Right renal pelvis (tissue), 4 donors: ENCODE data around the gene PHF5A. TPM values are rescaled to one million over a fixed set of nuclear protein-coding genes. Genes with fewer than 3 reads are reported as not detected.

ENCODE experiments used
- DNase-seq, 4 donors: peaks; one replicate each; pipeline ENCODE4 v3.0.0-alpha.2; 2013; ENCODE audit warnings: low read depth in 4 of 4, low spot score in 3 of 4, missing footprints in 1 of 4
- polyA plus RNA-seq, 4 donors: library from polyadenylated mRNA; unstranded; fragments of 120-200 nt; gene quantifications; one replicate each; pipeline ENCODE4 v1.2.1, GENCODE V29; 2013; ENCODE audit not compliant: insufficient read length in 4 of 4

PHF5A gene
- polyA plus RNA-seq = 10 to 100 TPM; 55.8 to 68.1 (median 58.1) TPM

GRCh38 chr22:41468381-41469217 is at the start of gene PHF5A, which contains the start of gene ACO2:
PHF5A (minus strand) TSS chr22:41468692; CDS start chr22:41468653, 39 bp downstream.
ACO2 (plus strand) TSS chr22:41469117; CDS start chr22:41469147, 30 bp downstream.
- peak; percentile 97 to 99 (median 98) for DNase-seq

GRCh38 chr22:41518048-41518347 is 49.5 kb upstream of the PHF5A start:
- no peak for DNase-seq

GRCh38 chr22:41517172-41518047 is 48.9 kb upstream of the PHF5A start:
- DNase-seq = peak in 3 of 4 donors; percentile 25 to 42 (median 35)

GRCh38 chr22:41516462-41516861 is 48.0 kb upstream of the PHF5A start:
- DNase-seq = no peak

- no peak for DNase-seq
These were observed 44.9 kb upstream of the PHF5A start for GRCh38 chr22:41513391-41513790.

GRCh38 chr22:41512421-41513194 is 44.1 kb upstream of the PHF5A start:
- peak in 2 of 4 donors; percentile 40 to 41 for DNase-seq

GRCh38 chr22:41511521-41511968 is 43.1 kb upstream of the PHF5A start:
- no peak for DNase-seq

GRCh38 chr22:41508770-41509170 is 40.3 kb upstream of the PHF5A start:
- no peak for DNase-seq

- DNase-seq = no peak
These were observed 39.0 kb upstream of the PHF5A start for GRCh38 chr22:41507330-41508063.

GRCh38 chr22:41505511-41506220 is 37.2 kb upstream of the PHF5A start:
- DNase-seq = no peak

- DNase-seq = no peak
These were observed 36.3 kb upstream of the PHF5A start for GRCh38 chr22:41504816-41505215.

GRCh38 chr22:41504397-41504796 is 35.9 kb upstream of the PHF5A start:
- DNase-seq = no peak

- no peak for DNase-seq
These were observed 32.7 kb upstream of the PHF5A start for GRCh38 chr22:41501209-41501608.

- no peak for DNase-seq
These were observed 31.8 kb upstream of the PHF5A start for GRCh38 chr22:41500303-41500702.

GRCh38 chr22:41499624-41500280 is 31.3 kb upstream of the PHF5A start:
- no peak for DNase-seq

GRCh38 chr22:41498303-41498835 is 29.9 kb upstream of the PHF5A start:
- DNase-seq = no peak

GRCh38 chr22:41491374-41492100 is 23.0 kb upstream of the PHF5A start:
- DNase-seq = no peak
